AG09309 (cell line): ENCODE measurements around the gene DISC1.

Source experiments
- DNase-seq: peaks from one replicate; pipeline ENCODE4 v3.0.0-alpha.2; 2010; ENCODE audit warnings: low read depth
- H3K4me3 ChIP-seq: 2 replicates; pipeline ENCODE4 v1.5.1; 2011; ENCODE audit warnings: mild to moderate bottlenecking, low read depth, low read length, moderate library complexity; ENCODE audit not compliant: control insufficient read depth
- TF ChIP-seq, protein P1 (sequence below): IDR thresholded peaks from 2 replicates; pipeline ENCODE4 v1.5.1; 2011; ENCODE audit warnings: mild to moderate bottlenecking, low read depth, low read length, inconsistent platforms; ENCODE audit not compliant: insufficient read depth, control insufficient read depth; ENCODE audit errors: missing control alignments

DISC1 gene

DNA sequence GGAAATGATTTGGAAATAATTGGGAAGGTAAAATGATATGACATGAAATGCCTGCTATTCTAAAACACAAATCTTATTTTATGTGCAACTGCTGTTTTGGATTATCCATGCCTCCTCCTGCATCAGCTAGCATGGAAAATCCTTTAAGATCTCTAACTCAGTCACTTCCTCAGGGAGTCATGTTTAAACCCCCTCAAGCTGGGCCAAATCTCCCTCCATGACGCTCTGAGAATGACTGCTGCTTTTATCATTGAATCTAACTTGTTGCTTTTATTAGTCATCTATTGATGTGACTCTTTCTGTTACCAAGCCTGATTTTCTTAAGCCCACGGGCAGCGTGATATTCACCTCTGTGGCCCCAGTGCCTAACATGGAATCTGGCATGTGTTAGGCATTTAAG lies 324.8 kb downstream of the DISC1 start:
- no peak for DNase-seq
- TF ChIP-seq, protein P1, sequence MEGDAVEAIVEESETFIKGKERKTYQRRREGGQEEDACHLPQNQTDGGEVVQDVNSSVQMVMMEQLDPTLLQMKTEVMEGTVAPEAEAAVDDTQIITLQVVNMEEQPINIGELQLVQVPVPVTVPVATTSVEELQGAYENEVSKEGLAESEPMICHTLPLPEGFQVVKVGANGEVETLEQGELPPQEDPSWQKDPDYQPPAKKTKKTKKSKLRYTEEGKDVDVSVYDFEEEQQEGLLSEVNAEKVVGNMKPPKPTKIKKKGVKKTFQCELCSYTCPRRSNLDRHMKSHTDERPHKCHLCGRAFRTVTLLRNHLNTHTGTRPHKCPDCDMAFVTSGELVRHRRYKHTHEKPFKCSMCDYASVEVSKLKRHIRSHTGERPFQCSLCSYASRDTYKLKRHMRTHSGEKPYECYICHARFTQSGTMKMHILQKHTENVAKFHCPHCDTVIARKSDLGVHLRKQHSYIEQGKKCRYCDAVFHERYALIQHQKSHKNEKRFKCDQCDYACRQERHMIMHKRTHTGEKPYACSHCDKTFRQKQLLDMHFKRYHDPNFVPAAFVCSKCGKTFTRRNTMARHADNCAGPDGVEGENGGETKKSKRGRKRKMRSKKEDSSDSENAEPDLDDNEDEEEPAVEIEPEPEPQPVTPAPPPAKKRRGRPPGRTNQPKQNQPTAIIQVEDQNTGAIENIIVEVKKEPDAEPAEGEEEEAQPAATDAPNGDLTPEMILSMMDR, result no peak
- H3K4me3 ChIP-seq, result no peak overlapping the region

DNA sequence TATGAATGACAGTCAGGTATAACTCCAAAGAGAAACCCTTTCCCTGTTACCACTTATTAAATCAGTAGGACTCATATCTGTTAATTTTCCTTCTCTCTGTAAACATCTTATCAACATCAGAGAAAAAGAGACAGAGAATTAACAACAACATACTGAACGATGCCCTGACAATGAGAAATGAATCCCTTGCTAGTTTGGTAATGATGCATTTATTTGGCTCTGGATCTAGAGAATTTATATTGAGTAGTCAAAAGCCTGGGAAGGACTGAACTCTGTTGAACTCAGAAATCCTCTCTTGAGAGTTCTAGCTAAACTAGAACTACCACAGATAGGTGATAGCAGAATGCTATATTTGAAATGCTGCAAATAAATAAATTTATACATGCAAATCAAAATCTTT lies 325.6 kb downstream of the DISC1 start:
- no peak for DNase-seq
- TF ChIP-seq, protein P1, result no peak
- H3K4me3 ChIP-seq, result no peak overlapping the region

DNA sequence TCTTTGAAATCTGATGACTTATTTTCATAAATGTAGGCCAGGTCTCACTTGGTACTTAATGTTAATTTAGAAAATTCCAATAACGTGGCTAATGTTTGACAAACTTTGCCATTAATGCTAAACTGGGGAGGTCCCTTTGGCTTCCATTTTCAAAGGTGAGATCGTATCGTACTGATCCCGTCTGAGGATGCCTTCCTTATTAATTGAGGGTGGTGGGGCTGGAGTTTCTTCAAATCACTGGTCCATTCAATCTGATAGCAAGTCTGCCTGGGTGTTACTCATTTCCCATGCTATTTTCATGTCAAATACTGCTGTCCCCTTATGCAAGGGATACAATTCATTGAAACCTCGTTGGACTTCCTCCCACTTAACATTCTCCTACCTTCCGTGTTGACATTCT lies 327.1 kb downstream of the DISC1 start:
- DNase-seq, result no peak
- TF ChIP-seq, protein P1, result no peak
- no peak overlapping the region for H3K4me3 ChIP-seq

DNA sequence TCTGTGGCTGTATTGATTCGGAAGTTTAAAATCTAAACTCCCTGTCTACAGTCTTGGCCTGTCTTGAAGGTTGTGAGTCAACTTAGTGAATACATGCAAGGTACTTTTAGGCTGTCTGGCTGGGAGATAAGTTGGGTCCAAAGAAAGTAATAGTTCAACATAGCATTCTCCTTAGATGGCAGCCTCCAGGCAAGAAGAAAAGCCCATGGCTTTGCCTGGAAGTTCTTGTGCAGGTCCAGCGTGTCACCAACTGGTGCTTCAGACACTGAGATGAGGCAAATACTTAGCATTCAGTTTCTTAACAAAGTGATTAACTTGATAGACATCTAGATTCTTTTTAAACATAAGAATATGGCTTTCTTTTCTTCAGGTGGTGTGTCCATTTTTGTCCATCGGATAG lies 328.2 kb downstream of the DISC1 start:
- TF ChIP-seq, protein P1, result no peak
- H3K4me3 ChIP-seq, result no peak overlapping the region
- DNase-seq, result no peak

DNA sequence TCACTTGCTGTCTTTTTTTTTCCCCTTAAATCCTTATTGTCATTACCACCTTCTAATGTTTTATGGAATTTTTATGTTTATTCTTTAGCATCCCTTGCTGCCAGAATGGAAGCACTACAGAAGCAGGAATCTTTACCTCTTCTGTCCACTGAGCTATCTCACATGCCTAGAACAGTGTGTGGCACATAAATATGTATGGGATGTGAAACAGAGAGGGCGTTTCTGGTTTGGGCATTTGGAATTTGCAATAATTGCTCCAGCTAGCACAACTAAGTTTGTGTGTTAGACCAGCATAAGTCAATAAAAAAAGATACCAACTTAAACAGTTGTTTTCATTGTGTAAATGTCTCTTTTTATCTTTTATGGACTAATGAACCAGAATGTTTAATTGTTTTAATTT lies 330.8 kb downstream of the DISC1 start:
- no peak overlapping the region for H3K4me3 ChIP-seq
- DNase-seq, result no peak
- TF ChIP-seq, protein P1, result no peak

DNA sequence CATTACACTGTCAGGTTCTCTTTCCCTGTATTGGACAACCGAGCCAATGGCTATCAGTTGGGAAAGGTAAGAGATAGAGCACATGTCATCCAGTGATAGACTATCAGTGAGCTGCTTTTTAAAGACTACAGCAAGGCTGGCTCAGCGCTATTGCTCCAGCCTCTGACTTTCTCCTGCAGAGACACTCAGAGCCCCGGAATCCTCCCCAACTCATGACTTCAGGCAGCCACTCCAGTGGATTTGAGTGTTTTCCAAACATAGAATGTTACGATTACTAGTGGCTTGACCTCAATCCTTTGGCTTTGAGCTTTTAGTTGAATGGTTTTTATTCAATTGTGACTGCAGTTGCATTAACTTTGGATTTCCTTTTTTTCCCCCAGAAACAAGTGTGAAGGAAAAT lies 331.9 kb downstream of the DISC1 start:
- TF ChIP-seq, protein P1, result no peak
- DNase-seq, result peak; percentile 46
- no peak overlapping the region for H3K4me3 ChIP-seq
